NCI-H510A (cell line): ENCODE results near the gene SLX4IP.
A peak's percentile ranks its signal among the peaks of the same experiment; 100 is the strongest.

Experiments
- DNase-seq: peaks from one replicate; lab custom pipeline; 2025; lab: John Stamatoyannopoulos, UW

SLX4IP gene

DNA sequence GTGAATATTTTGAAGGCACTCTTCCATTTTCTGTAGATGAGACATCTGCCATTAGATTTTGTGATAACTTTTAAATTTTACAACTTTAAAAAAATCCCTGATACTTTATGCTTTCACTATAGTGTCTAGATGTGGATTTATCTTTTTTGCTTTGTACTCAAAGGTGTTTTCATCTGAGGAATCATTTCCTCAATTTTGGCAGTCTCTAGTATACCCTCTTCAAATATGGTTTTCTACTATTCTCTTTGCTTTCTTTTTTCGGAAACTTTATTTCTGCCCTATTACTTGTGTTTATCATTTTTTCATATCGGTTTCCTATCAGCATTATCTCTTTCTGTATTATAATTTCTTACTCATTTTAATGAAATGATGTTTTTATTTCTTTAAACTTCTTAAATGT, 62.2 kb downstream of the SLX4IP start:
- no peak for DNase-seq

DNA sequence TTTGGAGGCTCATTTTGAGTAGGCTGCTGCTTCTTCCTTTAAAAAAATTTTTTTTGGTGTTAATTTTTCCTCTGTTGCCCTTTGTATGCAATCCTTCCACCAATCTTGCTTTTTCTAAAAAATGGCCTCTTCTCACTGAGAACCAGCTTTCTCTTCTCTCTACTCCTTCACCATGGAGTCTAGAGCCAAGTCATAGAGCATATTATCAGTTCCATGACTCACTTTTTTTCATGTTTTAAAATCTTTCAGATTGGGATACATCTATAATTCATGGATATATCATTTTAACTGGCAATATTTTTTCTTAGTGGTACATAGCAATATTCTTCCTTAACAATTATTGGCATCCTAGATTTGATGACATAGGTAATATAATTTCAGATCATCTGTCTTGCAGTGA, 62.7 kb downstream of the SLX4IP start:
- no peak for DNase-seq

- no peak for DNase-seq
Measured at GRCh38 chr20:10498200-10498599, 63.1 kb downstream of the SLX4IP start.

GRCh38 chr20:10501402-10501801, 66.3 kb downstream of the SLX4IP start:
- no peak for DNase-seq

- no peak for DNase-seq
Measured at GRCh38 chr20:10502098-10502526, 67.0 kb downstream of the SLX4IP start.

GRCh38 chr20:10504608-10504993, 69.5 kb downstream of the SLX4IP start:
- DNase-seq = no peak

- DNase-seq = no peak
Measured at GRCh38 chr20:10504994-10505730, 70.1 kb downstream of the SLX4IP start.

- DNase-seq = no peak
Measured at GRCh38 chr20:10505827-10506226, 70.7 kb downstream of the SLX4IP start.

- no peak for DNase-seq
Measured at GRCh38 chr20:10507052-10507451, 71.9 kb downstream of the SLX4IP start.

- no peak for DNase-seq
Measured at GRCh38 chr20:10508060-10508459, 73.0 kb downstream of the SLX4IP start.

DNA sequence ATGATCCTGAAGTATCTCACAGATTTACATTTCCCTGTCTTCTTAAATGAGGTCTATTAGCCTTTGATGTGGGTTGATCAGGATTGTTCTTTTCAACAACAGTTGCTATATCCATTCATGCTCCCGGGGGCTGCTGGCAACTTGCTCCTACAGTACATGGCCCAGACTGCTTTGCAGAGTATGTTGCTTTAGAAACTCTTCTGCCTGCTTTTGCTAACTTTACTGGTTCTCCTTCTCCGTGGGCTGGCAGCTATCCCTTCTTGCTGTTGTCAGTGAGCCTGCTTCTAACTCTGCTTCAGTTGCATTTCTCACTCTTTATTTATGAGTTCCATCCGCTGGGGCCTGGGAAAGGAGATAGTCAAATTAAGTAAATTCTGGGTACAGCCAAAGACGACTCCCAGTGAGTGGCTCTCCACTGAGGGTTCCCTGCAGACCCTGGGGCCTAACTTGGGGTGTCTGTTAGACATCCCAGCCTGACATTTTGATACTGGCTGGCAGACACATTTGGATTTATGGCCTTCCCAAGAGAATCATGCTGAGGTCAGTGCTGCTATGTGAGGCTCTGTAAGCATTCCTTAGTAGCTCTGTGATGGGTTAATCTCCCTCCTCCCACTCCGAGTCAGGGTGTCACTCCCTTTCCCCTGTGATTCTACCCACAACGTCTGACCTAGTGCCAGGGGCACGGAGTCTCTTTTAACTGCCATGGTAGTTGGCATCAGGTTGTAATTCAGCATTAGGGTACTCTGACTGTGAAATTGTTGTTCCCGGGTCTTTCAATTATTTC, 73.6 kb downstream of the SLX4IP start:
- DNase-seq = no peak

DNA sequence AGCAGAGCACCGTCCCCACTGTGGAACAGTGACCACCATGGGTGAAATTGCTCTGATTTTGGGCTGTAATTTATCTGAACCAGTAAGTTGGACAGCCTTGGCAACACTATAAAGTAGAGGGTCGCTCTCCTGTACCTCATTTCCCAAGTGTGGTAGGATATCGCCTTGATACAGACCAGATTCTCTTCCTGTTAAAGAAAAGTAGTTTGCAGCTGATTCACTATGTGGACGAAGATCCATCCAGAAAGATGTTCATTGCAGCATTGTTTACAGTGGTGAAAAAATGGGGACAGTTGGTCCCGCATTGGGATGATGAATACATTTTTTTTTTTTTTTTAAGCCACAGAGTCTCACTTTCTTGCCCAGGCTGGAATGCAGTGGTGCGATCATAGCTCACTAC, 74.3 kb downstream of the SLX4IP start:
- no peak for DNase-seq

- DNase-seq = peak; percentile 36
Measured at GRCh38 chr20:10510216-10510615, 75.1 kb downstream of the SLX4IP start.

- DNase-seq = no peak
Measured at GRCh38 chr20:10511170-10511508, 76.0 kb downstream of the SLX4IP start.

GRCh38 chr20:10511509-10512251, 76.6 kb downstream of the SLX4IP start:
- DNase-seq = peak; percentile 80

GRCh38 chr20:10513061-10513460, 78.0 kb downstream of the SLX4IP start:
- no peak for DNase-seq

- no peak for DNase-seq
Measured at GRCh38 chr20:10513931-10514575, 78.9 kb downstream of the SLX4IP start.

GRCh38 chr20:10516529-10516928, 81.4 kb downstream of the SLX4IP start:
- DNase-seq = no peak

DNA sequence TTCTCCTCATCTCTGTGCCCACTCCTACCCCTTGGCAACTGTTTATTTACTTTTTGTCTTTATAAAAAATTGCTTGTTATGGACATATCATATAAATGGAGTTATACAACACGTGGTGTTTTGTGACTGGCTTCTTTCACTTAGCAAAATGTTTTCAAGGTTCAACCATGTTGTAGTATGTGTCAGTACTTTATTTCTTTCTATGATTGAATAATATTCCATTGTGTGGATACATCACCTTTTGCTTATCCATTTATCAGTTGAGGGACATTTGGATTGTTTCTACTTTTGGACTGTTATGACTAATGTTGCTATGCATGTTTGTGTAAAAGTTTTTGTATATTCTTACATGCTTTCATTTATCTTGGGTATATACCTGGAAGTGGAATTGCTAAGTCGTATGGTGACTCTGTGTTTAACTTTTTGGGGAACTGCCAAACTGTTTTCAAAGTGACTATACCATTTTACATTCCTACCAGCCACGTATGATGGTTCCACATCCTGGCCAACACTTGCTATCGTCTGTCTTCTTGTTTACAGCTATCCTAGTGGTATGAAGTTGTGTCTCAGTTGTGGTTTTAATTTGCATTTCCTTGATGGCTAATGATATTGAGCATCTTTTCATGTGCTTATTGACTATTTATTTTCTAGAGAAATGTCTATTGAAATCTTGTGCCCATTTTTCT, 84.4 kb downstream of the SLX4IP start:
- no peak for DNase-seq

DNA sequence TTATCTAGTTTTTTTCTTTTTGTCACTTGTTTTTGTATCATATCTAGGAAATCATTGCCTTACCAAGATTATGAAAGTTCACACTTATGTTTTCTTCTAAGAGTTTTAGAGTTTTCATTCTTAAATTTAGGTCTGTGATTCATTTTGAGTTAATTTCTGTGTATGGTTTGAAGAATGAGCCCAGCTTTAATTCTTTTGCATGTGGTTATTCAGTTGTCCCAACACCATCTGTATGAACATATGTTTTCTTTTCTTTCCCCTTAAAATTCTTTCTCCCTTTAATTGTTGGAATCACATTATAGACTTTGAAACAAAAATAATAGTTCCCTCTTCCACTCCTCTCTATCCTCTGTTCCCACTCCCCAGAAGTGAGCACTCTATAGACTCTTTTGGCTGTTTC, 85.4 kb downstream of the SLX4IP start:
- DNase-seq = no peak

DNA sequence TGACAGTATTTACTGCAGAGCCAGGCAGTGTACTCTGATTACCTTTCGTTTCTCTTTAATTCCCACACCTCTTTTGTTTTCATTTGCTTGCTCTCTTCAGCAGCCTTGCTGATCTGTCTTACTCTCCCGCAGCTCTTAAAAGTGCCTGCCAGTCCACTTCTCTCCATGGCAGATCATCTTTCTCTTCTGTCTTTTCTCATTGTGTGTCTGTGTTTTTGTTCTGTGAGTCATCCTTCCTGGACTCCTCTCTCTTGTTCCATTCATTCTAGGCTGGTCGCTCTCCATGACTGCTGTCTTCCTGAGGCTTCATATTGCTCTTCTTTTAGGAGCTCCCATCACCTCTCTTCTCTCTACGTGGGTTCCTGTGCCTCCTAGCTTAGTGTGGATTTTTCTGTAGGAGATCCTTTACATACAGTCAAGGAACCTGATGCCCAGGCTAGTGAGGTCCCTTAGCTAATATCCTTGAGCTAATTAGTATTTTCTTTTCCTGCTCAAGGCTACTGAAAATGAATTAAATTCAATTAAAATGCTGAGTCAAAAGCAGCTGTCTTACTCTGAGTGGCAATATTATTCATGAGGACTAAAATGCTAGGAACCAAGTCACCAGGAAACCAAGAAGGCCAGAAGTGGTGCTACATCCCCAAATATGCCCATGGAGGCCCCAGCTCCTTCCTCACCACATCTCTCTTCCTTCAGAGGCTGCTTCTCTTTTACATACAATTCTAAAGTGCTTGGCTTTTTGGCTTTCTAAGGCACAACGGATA, 86.1 kb downstream of the SLX4IP start:
- DNase-seq = no peak
